ENCODE results near the gene CHRNA4.

- TF ChIP-seq CTCF (IDR thresholded peaks at IDR 0.05), result no peak
- TF ChIP-seq POLR2A (IDR thresholded peaks at IDR 0.05), result no peak
- TF ChIP-seq POLR2AphosphoS5 (IDR thresholded peaks at IDR 0.05), result no peak
These were observed 35.4 kb downstream of the CHRNA4 start for GRCh38 chr20:63325554-63326313.
